BJ (cell line): ENCODE measurements around the gene KCNE4. TPM values are rescaled to one million over a fixed set of nuclear protein-coding genes. Genes with fewer than 3 reads are reported as not detected.

Source experiments
- CTCF ChIA-PET: fragments of 350-600 bp; formaldehyde crosslinking; extraction: SDS; loops from one replicate; lab custom pipeline; 2021; ENCODE audit warnings: antibody characterized with exemption, inconsistent platforms; lab: Yijun Ruan, JAX
- POLR2A ChIA-PET: fragments of 300-600 bp; sonication (Branson Sonifier 250); formaldehyde crosslinking; extraction: SDS; loops from one replicate; lab custom pipeline; 2021; ENCODE audit warnings: antibody characterized with exemption; lab: Charles Lee
- DNase-seq: peaks from one replicate; pipeline ENCODE4 v3.0.0-alpha.2; 2011; ENCODE audit warnings: low read depth
- H3K27me3 ChIP-seq: 2 replicates; pipeline ENCODE4 v1.6.0; 2011; ENCODE audit warnings: low read length; ENCODE audit not compliant: control insufficient read depth, insufficient read depth
- H3K36me3 ChIP-seq: 2 replicates; pipeline ENCODE4 v1.5.1; 2011; ENCODE audit warnings: low read length; ENCODE audit not compliant: control insufficient read depth, insufficient read depth
- H3K4me3 ChIP-seq: 2 replicates; pipeline ENCODE4 v1.5.1; 2011; ENCODE audit warnings: low read depth, mild to moderate bottlenecking, control low read depth, low read length
- CTCF ChIP-seq: IDR thresholded peaks from 2 replicates; pipeline ENCODE4 v1.5.1; 2011; ENCODE audit warnings: low read depth, mild to moderate bottlenecking, control low read depth, inconsistent platforms, low read length, moderate library complexity; ENCODE audit not compliant: insufficient read depth
- polyA plus RNA-seq: library from polyadenylated mRNA; depleted of rRNA; stranded (reverse); fragments of >200 nt; gene quantifications from 2 replicates; pipeline ENCODE4 v1.2.3, GENCODE V29; 2011

Gene KCNE4
- polyA plus RNA-seq, 1 experiment: 18.5 TPM

- no peak for DNase-seq
- ChIA-PET POLR2A (no interaction called here), CTCF (no interaction called here)
- no peak overlapping the region for H3K4me3 ChIP-seq
- H3K27me3 ChIP-seq: no peaks in the 10 kb centered on the region
- H3K36me3 ChIP-seq: no peaks in the 10 kb centered on the region
- no peak for TF ChIP-seq CTCF
Measured at GRCh38 chr2:223082706-223083105, 30.7 kb downstream of the KCNE4 start.

GRCh38 chr2:223083402-223084070 lies 31.5 kb downstream of the KCNE4 start:
- TF ChIP-seq CTCF: no peak
- DNase-seq: no peak
- Histone ChIP-seq H3K4me3 (no peak overlapping the region), H3K27me3 (no peaks in the 10 kb centered on the region), H3K36me3 (no peaks in the 10 kb centered on the region)
- ChIA-PET CTCF (interaction anchor here (1.1 to 1.3 kb wide), 2 partner anchors 14 to 102 kb away, joined by 3 read pairs; no protein-coding TSS in a partner anchor), POLR2A (no interaction called here)

GRCh38 chr2:223084873-223085272 lies 32.9 kb downstream of the KCNE4 start:
- DNase-seq: no peak
- CTCF ChIA-PET: interaction anchor here (0.9 to 1.3 kb wide), 4 partner anchors 12 to 103 kb away, joined by 3 to 4 read pairs (median 3); no protein-coding TSS in a partner anchor
- no peak overlapping the region for H3K4me3 ChIP-seq
- H3K27me3 ChIP-seq: no peaks in the 10 kb centered on the region
- H3K36me3 ChIP-seq: no peaks in the 10 kb centered on the region
- TF ChIP-seq CTCF: no peak
- POLR2A ChIA-PET: interaction anchor here (0.6 kb wide), 1 partner anchor 675 kb away, joined by 3 read pairs; no protein-coding TSS in a partner anchor

- ChIA-PET CTCF (interaction anchor here (0.7 kb wide), 1 partner anchor 12 kb away, joined by 3 read pairs; no protein-coding TSS in a partner anchor), POLR2A (no interaction called here)
- Histone ChIP-seq H3K27me3 (no peaks in the 10 kb centered on the region), H3K4me3 (no peak overlapping the region), H3K36me3 (no peaks in the 10 kb centered on the region)
- DNase-seq: no peak
- TF ChIP-seq CTCF: no peak
Measured at GRCh38 chr2:223086370-223086981, 34.5 kb downstream of the KCNE4 start.

- ChIA-PET POLR2A (no interaction called here), CTCF (no interaction called here)
- Histone ChIP-seq H3K4me3 (no peak overlapping the region), H3K27me3 (no peaks in the 10 kb centered on the region), H3K36me3 (no peaks in the 10 kb centered on the region)
- TF ChIP-seq CTCF: no peak
- DNase-seq: no peak
Measured at GRCh38 chr2:223087466-223087865, 35.5 kb downstream of the KCNE4 start.
